ENCODE results near the gene LGR6.
"Not testable (repeated sequence)": the region's sequence is repeated elsewhere in the genome, so short reads cannot be mapped to it uniquely, and the experiment has no call there.

Gene LGR6

DNA sequence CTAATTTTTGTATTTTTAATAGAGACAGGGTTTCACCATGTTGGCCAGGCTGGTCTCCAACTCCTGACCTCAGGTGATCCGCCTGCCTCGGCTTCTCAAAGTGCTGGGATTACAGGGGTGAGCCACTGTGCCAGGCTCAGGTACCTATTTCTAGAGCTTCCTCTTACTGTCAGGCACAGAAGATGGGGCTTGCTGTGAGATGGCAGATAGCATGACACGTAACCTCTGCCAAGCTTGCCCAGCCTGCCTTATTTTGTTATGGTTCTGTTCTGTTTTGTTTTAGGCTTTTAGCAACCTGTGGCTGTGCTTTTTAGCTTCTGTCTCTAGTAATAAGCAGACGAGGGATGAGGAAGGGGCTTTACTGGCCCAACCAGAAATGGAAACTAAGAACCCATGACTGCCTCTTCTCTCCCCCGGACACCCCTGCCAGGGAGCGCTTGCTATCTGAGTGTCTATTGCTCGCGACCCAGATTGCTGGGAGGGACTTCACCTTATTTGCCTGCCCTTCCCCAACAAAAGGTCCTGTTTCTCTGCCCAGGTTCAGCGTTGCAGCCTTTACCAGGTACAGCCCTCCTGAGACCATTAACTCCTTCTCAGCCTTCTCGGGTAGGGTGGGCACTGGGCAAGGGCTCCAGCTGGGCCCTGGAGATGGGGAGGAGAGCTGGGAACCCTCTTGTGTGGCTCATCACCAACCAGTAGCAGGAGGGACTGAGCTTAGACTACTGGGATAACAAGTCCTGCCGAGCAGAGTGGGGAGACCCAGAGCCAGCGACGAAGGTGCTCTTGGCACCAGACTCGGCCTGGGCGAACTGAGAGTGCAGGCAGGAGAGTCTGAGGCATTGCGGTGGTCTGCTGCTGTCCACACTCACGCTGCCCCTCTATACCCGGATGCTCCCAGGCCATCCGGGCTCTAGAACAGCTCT is 13.5 kb upstream of the LGR6 start:
- DNase-seq (ENCODE audit: low read depth) = no peak

DNA sequence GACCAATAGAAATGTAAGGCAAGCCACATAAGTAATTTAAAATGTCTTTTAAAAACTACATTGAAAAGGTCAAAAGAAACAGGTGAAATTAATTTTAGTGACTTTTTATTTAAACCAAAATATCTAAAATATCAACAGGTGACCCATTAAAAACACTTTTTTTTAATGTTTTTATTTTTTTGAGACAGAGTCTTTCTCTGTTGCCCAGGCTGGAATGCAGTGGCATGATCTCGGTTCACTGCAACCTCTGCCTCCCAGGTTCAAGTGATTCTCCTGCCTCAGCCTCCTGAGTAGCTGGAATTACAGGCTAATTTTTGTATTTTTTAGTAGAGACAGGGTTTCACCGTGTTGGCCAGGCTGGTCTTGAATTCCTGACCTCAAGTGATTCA is 12.9 kb upstream of the LGR6 start:
- DNase-seq (ENCODE audit: low read depth) = not testable (repeated sequence)

DNA sequence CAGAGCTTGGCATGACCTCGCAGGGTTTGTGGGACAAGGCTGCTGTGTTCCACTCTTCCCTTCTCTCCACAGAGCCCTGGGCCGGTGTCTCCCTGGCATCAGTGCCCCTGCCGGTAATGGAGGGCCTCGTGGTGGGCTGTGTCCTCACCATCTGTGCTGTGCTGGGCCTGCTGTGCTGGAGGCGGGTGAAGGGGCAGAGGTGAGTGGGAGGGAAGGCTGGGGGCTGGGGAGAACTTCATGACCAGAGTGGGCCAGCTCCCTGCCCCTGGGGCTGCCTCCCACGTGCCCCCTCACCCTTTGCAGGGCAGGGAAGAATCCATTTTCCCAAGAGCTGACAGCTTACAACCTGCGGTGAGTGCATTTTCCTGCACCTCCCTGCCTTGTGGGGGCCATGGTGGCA is 12.0 kb upstream of the LGR6 start:
- no peak for DNase-seq (ENCODE audit: low read depth)

DNA sequence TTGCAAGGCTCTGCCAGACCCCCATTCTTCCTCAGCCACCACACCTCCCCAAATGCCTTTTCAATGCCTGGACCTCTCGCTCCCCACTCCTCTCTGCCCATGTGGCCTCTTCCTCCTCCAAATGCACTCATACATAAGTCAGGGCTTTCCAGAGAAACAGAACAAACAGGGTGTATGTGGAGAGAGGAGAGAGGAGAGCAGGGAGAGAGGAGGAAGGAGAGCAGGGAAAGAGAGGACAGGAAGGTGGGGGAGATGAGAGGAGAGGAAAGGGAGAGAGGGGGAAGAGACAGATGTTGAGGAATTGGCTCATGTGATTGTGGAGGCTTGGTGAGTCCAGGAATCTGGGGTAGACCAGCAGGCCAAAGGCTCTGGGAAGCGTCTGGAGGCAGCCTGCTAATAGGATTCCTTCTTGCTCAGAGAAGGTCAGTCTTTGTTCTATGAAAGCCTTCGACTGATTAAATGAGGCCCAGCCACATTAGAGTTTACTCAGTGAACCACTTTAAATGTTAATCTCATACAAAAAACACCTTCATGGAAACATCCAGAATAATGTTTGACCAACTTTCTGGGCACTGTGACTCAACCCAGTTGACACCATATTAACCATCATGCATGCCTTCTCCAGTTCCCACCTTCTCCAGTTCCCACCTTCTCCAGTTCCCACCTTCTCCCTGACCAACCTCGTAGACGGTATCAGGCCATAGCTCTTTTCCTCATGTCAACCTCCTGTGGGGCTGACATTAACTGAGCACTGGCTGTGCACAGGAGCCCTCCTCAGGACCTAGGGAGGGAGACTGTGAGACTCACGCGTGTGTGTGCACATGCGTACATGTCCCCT is 11.3 kb upstream of the LGR6 start:
- no peak for DNase-seq (ENCODE audit: low read depth)

DNA sequence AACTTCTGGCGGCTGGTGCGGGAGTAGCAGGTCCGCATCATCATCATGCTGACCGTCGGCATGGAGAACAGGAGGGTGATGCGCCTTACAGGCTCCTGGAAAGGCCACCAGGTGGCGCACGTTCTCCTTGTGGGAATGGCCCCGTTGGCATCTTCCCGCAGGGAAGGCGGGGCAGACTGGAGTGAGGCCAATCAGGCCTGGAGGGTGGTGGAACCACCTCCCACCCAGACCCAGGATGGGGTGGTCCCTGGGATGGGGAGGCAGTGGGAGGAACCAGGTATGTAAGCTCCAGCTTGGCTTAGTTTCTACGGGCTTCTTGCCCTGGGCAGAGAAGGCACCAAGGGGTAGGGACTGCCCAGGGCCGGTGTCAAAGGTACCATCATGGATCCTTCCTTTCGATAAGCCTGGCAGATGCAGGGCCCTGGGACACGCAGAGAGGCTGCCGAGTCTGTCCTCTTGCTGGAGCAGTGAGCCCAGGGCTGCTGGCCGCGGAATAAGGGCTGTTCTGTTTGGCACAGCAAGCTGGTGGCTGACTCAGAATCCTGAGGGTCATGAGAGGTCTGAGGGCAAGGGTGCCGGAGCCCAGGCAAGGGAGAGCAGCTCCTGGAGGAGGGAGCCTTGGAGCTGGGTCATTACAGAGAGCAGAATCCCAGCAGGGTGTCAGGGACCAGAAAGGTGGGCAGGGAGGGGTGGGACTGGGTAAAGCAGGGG is 8.7 kb upstream of the LGR6 start:
- DNase-seq (ENCODE audit: low read depth) = peak; percentile 86

DNA sequence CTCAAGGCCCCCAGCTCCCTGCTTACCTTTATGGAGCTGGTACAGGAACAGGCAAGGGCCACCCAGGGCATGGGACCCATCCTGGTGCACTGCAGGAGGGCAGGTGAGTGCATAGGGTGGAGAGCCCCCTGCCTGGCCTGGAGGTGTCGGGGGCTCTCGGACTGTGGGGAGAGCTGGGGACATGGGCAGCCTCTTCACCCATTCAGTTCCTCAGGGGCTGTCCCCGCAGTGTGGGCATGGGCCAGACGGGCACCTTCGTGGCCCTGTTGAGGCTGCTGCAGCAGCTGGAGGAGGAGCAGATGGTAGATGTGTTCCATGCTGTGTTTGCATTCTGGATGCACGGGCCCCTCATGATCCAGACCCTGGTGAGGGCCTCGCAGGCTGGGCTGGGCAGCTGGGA is 7.3 kb upstream of the LGR6 start:
- DNase-seq (ENCODE audit: low read depth) = no peak

DNA sequence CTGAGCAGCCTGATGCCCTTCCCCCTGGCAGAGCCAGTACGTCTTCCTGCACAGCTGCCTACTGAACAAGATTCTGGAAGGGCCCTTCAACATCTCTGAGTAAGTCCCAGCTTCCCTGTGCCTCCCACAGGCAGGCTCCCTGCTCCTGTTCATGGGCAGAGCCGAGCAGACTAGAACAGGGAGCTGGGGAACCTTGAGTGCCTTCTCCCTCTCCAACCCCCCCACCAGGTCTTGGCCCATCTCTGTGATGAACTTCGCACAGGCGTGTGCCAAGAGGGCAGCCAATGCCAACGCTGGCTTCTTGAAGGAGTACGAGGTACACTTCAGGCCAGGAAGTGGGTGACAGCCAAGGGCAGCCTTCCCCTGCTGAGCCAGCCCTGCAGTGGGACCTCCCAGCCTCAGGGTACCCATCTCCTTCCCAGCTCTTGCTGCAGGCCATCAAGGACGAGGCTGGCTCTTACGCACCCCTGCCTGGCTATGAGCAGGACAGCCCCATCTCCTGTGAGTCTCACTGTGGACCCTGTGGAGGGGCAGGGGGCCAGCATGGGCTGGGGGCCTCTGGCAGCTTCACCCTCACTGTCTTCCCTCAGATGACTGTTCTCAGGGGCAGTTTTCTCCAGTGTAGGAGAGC is 6.4 kb upstream of the LGR6 start:
- DNase-seq (ENCODE audit: low read depth) = no peak

DNA sequence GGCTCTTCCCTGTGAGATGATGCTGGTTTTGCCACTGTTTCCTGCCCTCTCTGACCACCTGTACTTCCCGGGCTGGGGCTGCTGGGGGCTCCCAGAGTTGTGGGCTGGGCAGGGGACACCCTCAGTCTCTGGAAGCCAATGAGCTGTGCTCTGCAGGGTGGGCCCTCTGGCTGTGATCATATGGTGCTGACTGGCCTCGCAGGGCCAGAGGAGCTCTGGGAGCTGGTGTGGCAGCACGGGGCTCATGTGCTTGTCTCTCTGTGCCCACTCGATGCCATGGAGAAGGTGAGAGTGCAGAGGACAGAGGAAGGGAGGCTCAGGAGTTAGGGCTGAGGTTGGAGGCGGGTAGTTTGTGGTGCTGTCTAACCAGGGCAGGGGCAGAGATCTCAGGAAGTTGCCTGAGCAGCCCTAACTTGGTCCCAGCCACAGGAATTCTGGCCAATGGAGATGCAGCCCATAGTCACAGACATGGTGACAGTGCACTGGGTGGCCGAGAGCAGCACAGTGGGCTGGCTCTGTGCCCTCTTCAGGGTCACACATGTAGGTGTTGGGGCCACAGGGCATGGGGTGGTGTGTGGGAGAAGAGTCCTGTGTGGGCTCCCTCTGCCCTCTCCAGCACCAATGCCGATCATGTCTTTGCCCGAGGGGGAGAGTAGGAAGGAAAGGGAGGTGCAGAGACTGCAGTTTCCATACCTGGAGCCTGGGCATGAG is 5.7 kb upstream of the LGR6 start:
- no peak for DNase-seq (ENCODE audit: low read depth)

DNA sequence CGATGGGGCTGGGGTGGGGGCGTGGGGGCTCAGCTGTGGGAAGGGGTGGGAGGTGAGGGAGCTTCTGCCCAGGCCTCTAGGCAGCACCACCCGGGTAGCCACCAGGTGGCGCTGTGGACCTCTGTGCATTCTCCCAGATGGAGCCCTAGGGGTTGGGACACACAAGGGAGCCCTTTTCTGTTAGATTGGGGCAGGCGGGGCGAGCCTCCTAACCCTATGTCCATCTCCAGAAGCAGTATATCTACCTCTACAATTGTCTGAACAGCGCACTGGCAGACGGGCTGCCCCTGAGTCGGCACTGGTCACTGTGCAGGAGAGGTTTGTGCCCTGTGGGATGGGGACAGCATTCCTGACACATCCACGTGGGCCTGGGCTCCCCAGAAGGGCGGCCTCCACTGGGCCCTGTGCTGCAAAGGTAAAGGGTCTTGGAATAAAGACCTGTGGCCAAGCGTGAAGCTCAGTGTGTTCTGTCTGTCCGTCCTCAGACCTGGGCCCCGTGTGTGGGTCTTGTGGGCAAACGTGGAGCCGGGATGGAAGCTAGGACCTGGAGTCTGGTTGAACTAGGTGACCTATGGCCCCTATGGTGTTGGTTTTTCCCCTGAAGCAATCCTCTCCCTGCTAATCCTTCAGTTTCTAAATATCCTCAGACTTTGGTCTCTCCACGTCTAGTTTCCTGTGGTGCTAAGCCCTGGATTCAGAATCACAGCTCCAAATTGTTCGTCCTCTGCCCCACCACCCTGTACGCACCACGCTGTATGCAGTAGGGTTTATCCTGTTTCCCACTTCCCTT is 4.4 kb upstream of the LGR6 start:
- DNase-seq (ENCODE audit: low read depth) = no peak

DNA sequence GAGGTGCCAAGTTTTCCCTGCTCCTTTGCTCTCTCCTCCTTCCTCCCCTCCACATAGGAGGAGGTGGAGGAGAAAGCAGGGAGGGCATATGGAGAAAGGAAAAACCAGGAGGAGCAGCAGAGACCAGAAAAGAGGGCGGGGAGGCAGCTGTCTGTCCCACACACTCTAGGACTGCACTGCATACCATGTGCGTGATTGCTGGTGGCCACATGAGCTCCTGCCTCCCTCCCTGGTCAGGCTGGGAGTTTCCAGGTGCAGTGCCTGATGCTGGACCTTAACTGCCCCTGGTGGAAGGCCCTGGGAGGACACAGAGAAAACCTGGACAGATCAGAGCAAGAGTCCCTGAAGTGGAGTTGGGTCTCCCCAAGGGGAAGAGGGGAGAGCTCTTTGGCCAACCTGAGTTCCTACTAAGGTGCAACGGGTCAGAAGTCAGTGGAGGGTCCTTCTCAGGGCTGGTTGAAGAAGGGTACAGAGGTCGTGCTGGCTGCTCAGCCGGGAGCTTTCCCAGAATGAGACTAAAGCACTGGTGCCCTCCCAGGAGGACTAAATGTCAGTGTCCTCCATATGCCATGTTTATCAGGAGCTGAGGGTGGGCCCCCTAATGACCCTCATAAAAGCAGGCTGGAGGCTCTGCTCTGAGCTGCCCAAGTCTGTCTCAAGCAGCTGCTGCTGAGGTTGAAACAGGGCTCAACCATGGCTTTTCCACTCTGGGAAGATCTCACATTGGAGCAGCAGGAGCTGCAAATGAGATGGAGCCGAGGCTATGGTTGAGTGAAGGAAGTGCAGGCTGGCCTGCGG is 3.5 kb upstream of the LGR6 start:
- DNase-seq (ENCODE audit: low read depth) = no peak

DNA sequence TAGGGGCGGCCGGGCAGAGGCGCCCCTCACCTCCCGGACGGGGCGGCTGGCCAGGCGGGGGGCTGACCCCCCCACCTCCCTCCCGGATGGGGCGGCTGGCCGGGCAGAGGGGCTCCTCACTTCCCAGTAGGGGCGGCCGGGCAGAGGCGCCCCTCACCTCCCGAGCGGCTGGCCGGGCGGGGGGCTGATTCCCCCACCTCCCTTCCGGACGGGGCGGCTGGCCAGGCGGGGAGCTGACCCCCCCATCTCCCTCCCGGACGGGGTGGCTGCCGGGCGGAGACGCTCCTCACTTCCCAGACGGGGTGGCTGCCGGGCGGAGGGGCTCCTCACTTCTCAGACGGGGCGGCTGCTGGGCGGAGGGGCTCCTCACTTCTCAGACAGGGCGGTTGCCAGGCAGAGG is 2.2 kb upstream of the LGR6 start:
- not testable (repeated sequence) for DNase-seq (ENCODE audit: low read depth)

DNA sequence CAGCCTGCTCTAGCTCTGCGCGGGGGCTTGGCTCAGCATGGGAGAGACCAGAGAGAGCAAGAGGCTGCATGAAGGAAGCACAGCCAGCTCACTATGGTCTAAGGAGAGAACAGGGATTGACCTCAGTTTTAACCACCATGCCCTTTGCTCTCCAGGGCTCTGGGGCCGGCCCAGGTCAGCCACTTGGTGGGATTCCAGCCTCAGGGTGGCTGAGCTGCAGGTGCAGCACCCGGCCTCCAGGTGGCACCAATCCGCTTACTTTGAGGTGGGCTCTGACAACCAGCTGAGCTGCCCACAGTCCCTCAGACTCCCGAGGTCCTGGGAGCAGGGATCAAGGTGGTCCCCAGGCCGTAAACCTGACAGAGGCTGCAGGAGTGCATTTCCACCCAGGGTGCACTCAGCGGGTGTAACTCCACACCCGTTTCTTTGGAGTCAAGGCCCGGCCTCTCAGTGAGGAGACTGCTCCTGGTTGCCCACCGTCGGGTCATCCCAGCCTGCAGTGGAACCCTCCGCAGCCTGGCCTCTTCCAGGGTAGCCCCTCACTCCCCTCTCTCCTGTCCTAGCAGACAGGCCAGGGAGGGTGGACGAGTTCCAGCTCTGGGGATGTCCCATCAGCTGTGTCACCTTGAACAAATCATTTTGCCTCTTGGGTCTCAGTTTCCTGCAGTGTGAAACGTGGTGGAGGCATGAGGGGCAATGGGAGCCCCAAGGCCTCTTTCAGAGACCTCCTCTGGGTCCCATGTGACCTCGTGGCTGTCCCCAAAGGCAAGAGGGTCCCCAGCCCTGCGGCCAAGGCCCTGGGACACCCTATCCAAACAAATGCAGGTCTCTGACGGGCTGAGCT is 607 bp upstream of the LGR6 start:
- DNase-seq (ENCODE audit: low read depth) = peak; percentile 40

DNA sequence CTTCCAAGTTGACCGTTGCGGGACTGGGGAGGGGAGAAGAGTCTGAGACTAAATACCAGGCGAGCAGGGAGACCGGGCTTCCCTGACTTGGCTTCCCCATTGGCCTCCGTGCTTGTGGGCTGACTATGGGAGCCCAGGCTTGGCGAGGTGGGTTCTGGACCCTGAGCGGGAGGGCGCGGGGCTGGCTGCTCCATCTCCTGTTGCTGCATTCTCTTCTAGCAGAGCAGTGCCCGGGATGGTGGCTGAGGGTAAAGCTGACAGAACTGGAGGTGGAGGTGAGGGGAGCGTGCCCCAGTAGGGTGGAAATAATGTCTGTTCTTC is 689 bp downstream of the LGR6 start:
- DNase-seq (ENCODE audit: low read depth) = no peak

DNA sequence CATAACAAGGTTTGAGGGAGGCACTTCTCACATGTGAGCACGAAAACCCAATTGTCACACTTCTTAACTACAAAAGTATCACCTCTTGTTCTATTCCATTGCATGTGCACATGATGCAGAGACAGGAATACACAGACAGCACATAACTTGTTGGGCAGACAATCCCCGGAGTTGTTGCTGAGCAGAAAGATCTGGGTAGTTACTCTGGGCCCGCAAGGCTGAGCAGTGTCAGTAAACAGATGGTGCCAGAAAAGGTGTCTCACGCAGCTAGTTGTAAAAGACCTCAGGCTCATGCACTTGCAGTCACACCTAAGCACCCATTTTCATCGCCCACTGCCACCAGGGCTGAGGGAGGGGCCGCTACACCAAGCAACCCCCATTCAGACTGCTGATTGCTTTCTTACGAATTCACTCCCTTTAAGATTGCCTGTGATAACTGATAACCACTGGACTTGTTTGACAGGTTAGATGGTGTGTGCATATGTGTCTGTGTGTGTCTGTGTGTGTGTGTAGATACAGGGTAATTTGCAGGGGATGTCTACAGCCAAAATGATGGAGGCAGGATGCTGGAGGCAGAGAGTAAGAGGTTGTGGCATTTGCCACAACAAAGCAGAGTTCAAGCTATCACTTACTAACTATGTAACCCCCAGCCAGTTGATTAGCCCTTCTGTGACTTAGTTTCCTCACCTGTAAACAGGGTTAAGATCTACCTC is 4.2 kb downstream of the LGR6 start:
- no peak for DNase-seq (ENCODE audit: low read depth)

DNA sequence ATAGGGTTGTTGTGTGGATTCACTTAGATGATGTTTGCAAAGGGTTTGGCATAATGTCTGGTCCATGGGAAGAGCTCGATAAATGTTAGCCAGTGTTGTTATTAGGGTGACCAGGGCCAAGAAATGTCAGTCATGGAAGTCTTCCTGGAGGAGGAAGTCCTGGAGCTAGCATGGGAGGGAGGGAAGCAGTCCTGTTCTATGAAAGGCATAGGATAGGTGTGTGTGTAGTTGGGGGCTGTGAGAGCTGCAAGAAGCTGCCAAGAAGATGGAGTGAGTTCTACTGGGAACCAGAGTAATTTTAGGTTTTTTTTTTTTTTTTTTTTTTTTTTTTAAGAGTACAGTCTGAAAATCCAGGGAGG is 4.7 kb downstream of the LGR6 start:
- DNase-seq (ENCODE audit: low read depth) = no peak

DNA sequence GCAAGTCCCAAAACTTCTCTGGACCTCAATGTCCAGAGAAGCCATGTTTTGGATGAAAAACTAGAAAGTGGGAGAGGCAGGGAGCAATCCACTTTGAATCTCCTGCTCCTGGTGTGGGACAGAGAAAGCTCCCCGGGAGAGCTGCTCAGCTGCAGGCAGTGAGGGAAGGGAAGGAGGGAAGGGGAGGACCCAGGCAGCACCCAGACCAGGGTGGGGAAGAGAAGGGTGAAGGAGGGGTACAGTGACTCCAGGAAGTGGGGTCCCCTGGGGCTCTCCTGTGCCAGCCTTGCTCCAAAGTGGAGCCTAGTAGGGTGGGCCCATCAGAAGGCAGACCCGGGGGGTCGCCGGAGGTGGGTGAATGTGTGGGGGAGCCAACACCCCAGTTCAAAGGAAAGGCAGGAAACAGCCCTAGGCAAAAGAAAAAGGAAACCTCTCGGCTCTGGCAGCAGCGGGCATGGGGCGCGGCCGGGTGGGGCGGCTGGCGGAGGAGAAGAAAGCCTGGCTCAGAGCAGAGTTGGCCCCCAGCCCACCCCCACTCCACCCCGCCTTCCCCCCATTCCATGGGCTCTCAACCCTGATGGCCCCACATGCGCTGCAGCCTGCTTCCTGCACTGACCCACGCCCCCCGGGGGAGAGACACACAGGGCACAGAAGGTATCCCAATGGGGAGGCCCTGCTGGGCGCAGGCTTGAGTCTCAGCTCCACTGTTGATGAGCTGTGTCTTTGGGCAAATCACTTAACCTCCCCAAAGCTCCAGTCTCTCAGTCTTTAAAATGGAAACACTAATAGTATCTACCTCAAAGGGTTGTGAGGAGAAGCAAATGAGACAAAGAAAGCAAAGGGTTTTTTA is 5.7 kb downstream of the LGR6 start:
- no peak for DNase-seq (ENCODE audit: low read depth)

DNA sequence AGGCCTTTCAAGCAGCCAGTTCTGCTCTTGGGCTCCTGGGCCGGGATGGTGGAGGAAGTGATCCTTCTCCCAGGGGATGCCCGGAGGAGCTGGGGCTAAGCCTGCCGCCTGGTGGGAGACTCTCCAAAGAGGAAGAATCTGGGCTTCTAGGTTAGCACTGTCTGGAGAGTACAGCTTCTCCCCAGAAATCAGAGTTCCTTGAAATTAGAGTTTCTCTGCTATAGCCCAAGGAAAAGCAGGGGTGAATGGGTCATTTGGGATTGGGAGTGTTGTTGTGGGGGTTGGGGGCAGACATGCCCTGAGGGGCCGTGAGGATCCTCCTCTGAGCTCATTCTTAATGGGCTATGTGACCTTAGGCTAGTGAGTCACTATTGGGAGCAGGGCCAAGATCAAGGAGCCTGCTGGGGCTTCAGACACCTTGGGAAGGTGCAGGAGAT is 6.5 kb downstream of the LGR6 start:
- no peak for DNase-seq (ENCODE audit: low read depth)
